ENCODE results near the gene SNX27.

SNX27 gene

DNA sequence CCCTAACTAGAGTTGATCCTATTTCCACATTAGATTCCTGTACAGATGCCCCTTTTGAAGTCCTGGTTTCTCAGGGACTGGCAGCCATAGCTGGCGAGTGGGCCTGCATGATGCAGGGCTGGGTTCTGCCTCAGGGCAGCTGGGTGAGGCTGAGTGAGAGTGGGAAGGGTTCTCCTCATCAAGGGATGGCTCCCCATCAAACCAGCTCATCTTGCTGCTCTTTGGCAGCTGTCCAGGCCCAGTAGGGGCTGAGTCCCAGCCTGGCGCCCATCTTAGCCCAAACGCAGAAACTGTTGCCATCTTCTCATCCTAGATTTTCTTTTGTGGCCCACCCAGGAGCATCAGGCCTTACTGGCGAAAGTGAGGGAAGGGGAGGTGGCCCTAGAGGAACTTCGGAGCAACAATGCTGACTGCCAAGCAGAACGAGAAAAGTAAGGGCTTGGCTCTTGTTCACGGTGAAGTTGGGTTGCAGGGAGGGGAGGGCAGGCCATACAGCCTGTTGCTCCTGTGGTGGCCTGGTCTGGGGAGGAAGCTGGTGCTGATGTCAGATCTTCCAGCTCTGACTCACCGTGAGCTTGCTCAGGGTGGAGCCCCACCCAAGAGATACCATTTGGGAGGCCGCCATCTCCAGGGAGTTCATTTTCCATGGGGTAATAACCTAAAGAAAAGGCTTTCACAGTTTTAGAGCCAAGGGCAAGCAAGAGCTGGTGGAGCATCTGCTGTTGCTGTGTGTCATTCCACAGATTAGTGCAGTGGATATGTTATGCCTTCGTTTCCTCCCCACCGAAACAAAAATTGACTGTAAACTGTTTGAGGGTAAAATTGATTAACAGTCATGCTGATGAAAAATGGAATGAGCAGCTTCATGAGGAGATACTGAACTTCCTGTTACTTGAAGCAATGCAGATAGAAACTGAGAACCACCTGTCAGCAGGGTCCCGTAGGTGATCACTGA lies 37.0 kb upstream of the SNX27 start:
- H3K9me3 ChIP-seq (ENCODE audit: control insufficient read depth, insufficient read depth, low read length) = no peaks in the 10 kb centered on the region
- no peaks in the 10 kb centered on the region for H4K20me1 ChIP-seq (ENCODE audit: control insufficient read depth, insufficient read depth, low read depth, low read length)
- H3F3A ChIP-seq (ENCODE audit: control insufficient read depth, insufficient read depth) = no peaks in the 10 kb centered on the region
- no peaks in the 10 kb centered on the region for H3K79me2 ChIP-seq (ENCODE audit: control insufficient read depth, low read length)
- no peak overlapping the region for H3K27ac ChIP-seq (ENCODE audit: low read depth, low read length)
- TF ChIP-seq, protein P1, sequence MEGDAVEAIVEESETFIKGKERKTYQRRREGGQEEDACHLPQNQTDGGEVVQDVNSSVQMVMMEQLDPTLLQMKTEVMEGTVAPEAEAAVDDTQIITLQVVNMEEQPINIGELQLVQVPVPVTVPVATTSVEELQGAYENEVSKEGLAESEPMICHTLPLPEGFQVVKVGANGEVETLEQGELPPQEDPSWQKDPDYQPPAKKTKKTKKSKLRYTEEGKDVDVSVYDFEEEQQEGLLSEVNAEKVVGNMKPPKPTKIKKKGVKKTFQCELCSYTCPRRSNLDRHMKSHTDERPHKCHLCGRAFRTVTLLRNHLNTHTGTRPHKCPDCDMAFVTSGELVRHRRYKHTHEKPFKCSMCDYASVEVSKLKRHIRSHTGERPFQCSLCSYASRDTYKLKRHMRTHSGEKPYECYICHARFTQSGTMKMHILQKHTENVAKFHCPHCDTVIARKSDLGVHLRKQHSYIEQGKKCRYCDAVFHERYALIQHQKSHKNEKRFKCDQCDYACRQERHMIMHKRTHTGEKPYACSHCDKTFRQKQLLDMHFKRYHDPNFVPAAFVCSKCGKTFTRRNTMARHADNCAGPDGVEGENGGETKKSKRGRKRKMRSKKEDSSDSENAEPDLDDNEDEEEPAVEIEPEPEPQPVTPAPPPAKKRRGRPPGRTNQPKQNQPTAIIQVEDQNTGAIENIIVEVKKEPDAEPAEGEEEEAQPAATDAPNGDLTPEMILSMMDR (IDR thresholded peaks at IDR 0.05; ENCODE audit: low read depth, low read length, poor library complexity, severe bottlenecking) = no peak
- no peak for TF ChIP-seq EZH2phosphoT487 (IDR thresholded peaks at IDR 0.05; ENCODE audit: borderline replicate concordance, low read length)
- no peaks in the 10 kb centered on the region for H3K36me3 ChIP-seq (ENCODE audit: control insufficient read depth, low read length)
- H3K4me1 ChIP-seq (ENCODE audit: control insufficient read depth, low read length) = no peaks in the 10 kb centered on the region
- H3K27me3 ChIP-seq (ENCODE audit: control insufficient read depth, low read length) = no peaks in the 10 kb centered on the region
- H3K4me2 ChIP-seq (ENCODE audit: low read length) = no peak overlapping the region
- H3K4me3 ChIP-seq (ENCODE audit: low read length) = no peak overlapping the region
- no peaks in the 10 kb centered on the region for H3K9me2 ChIP-seq (replicated peaks; ENCODE audit: control insufficient read depth, low read length)

DNA sequence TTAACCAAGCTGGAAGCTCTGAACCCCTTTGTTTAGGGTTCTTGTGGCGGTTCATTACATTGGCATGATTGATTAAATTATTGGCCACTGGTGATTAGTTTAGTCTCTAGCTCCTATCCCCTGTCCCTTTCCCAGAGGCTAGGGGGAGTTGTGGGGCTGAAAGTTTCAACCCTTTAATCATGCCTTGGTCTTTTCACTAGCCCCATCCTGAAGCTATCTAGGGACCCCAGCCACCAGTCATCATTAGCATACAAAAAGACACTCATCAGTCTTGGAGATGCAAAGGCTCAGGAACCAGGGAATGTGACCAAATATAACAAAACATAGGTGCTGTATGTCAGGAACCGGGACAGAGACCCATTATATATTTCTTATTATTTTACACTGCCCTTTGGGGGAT lies 34.7 kb upstream of the SNX27 start:
- no peaks in the 10 kb centered on the region for H3K9me2 ChIP-seq (replicated peaks; ENCODE audit: control insufficient read depth, low read length)
- H3K4me3 ChIP-seq (ENCODE audit: low read length) = no peak overlapping the region
- H3K27me3 ChIP-seq (ENCODE audit: control insufficient read depth, low read length) = no peaks in the 10 kb centered on the region
- no peak overlapping the region for H3K4me2 ChIP-seq (ENCODE audit: low read length)
- H3K27ac ChIP-seq (ENCODE audit: low read depth, low read length) = no peak overlapping the region
- H3K4me1 ChIP-seq (ENCODE audit: control insufficient read depth, low read length) = no peaks in the 10 kb centered on the region
- no peaks in the 10 kb centered on the region for H3K79me2 ChIP-seq (ENCODE audit: control insufficient read depth, low read length)
- no peaks in the 10 kb centered on the region for H4K20me1 ChIP-seq (ENCODE audit: control insufficient read depth, insufficient read depth, low read depth, low read length)
- TF ChIP-seq EZH2phosphoT487 (IDR thresholded peaks at IDR 0.05; ENCODE audit: borderline replicate concordance, low read length) = no peak
- TF ChIP-seq, protein P1 (IDR thresholded peaks at IDR 0.05; ENCODE audit: low read depth, low read length, poor library complexity, severe bottlenecking) = no peak
- H3K36me3 ChIP-seq (ENCODE audit: control insufficient read depth, low read length) = no peaks in the 10 kb centered on the region
- H3F3A ChIP-seq (ENCODE audit: control insufficient read depth, insufficient read depth) = no peaks in the 10 kb centered on the region
- H3K9me3 ChIP-seq (ENCODE audit: control insufficient read depth, insufficient read depth, low read length) = no peaks in the 10 kb centered on the region

DNA sequence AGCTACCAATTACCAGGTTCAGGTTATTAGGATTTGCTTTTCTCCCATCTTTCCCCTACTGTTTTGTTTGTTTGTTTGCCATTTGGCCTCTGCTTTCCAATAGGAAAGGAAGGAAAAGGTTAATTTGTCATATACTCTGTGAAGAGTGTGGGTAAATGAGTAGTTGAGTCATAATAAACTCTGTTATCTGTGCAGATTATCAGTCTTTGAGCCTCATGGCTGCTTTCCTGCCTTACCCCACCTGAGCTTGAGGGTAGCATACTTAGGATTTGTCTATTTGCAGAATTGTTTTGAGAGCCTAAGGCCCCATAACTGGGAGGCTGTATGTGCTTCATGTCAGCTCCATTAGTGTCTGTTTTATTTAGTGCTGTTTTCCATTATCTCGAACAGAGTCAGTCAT lies 32.9 kb upstream of the SNX27 start:
- Histone ChIP-seq H3K36me3 (ENCODE audit: control insufficient read depth, low read length) (no peaks in the 10 kb centered on the region), H3F3A (ENCODE audit: control insufficient read depth, insufficient read depth) (no peaks in the 10 kb centered on the region), H4K20me1 (ENCODE audit: control insufficient read depth, insufficient read depth, low read depth, low read length) (no peaks in the 10 kb centered on the region), H3K4me1 (ENCODE audit: control insufficient read depth, low read length) (no peaks in the 10 kb centered on the region), H3K4me3 (ENCODE audit: low read length) (no peak overlapping the region), H3K27me3 (ENCODE audit: control insufficient read depth, low read length) (no peaks in the 10 kb centered on the region), H3K4me2 (ENCODE audit: low read length) (no peak overlapping the region), H3K9me2 (replicated peaks; ENCODE audit: control insufficient read depth, low read length) (no peaks in the 10 kb centered on the region), H3K27ac (ENCODE audit: low read depth, low read length) (no peak overlapping the region), H3K79me2 (ENCODE audit: control insufficient read depth, low read length) (no peaks in the 10 kb centered on the region), H3K9me3 (ENCODE audit: control insufficient read depth, insufficient read depth, low read length) (no peaks in the 10 kb centered on the region)
- TF ChIP-seq, protein P1 (IDR thresholded peaks at IDR 0.05; ENCODE audit: low read depth, low read length, poor library complexity, severe bottlenecking) = no peak
- TF ChIP-seq EZH2phosphoT487 (IDR thresholded peaks at IDR 0.05; ENCODE audit: borderline replicate concordance, low read length) = no peak

Measured in DOHH2 (cell line).